Colonic mucosa (tissue), 4 donors: ENCODE results near the gene EHD1. TPM values are rescaled to one million over a fixed set of nuclear protein-coding genes. Genes with fewer than 3 reads are reported as not detected.

Experiments used
- DNase-seq: peaks from one replicate; pipeline ENCODE4 v3.0.0-alpha.2; 2020
- H3K27ac ChIP-seq: fragments of 200-600 bp; one replicate; pipeline ENCODE4 v1.8.0; 2021
- H3K27me3 ChIP-seq: fragments of 200-600 bp; one replicate; pipeline ENCODE4 v1.8.0; 2021
- H3K36me3 ChIP-seq: fragments of 200-600 bp; one replicate; pipeline ENCODE4 v1.8.0; 2021
- H3K4me1 ChIP-seq: fragments of 200-600 bp; one replicate; pipeline ENCODE4 v1.8.0; 2021; ENCODE audit warnings: mild to moderate bottlenecking
- H3K4me3 ChIP-seq: fragments of 200-600 bp; one replicate; pipeline ENCODE4 v1.8.0; 2021
- H3K9ac ChIP-seq, 2 donors: one replicate each; pipeline ENCODE4 v1.7.0; 2013; ENCODE audit warnings: control low read depth in 2 of 2, low read depth in 2 of 2, low read length in 2 of 2
- H3K9me3 ChIP-seq: fragments of 200-600 bp; one replicate; pipeline ENCODE4 v1.8.0; 2021
- intact Hi-C: fragments of 100-400 bp; cut with DNase I; formaldehyde crosslinking; loops from one replicate; pipeline ENCODE4 v1.14.1; 2022
- total RNA-seq, 2 donors: library from RNA; stranded (reverse); fragmentation: NEBNext Ultra II Directional in 1 of 2; extraction: Animal tissue kit (Norgen Biotek cat#: 25700) in 1 of 2; gene quantifications; one replicate each; pipeline ENCODE4 v1.2.1, GENCODE V29; 2021
- TF ChIP-seq, protein P1 (sequence below): fragments of 200-600 bp; IDR thresholded peaks from one replicate; pipeline ENCODE4 v1.8.0; 2022; ENCODE audit warnings: antibody characterized with exemption, mild to moderate bottlenecking
- donor health status: healthy.
- donor health status: DM: no; HTN: no; CAD: no.
- donor health status: DM: no; HTN: no; CAD: no.

The EHD1 gene
- total RNA-seq, 2 donors from 2014 or later: 66.5 to 72.3 TPM

- intact Hi-C loops: no loop called here
- no peaks in the 10 kb centered on the region for H3K4me1 ChIP-seq
- H3K9me3 ChIP-seq: no peaks in the 10 kb centered on the region
- TF ChIP-seq, protein P1, sequence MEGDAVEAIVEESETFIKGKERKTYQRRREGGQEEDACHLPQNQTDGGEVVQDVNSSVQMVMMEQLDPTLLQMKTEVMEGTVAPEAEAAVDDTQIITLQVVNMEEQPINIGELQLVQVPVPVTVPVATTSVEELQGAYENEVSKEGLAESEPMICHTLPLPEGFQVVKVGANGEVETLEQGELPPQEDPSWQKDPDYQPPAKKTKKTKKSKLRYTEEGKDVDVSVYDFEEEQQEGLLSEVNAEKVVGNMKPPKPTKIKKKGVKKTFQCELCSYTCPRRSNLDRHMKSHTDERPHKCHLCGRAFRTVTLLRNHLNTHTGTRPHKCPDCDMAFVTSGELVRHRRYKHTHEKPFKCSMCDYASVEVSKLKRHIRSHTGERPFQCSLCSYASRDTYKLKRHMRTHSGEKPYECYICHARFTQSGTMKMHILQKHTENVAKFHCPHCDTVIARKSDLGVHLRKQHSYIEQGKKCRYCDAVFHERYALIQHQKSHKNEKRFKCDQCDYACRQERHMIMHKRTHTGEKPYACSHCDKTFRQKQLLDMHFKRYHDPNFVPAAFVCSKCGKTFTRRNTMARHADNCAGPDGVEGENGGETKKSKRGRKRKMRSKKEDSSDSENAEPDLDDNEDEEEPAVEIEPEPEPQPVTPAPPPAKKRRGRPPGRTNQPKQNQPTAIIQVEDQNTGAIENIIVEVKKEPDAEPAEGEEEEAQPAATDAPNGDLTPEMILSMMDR: no peak
- peak overlapping the region in 1 of 2 donors; percentile 87 for H3K9ac ChIP-seq
- no peaks in the 10 kb centered on the region for H3K36me3 ChIP-seq
- H3K27me3 ChIP-seq: no peaks in the 10 kb centered on the region
- no peak overlapping the region for H3K4me3 ChIP-seq
- peak overlapping the region; percentile 94 for H3K27ac ChIP-seq
- DNase-seq: no peak
These were observed 9.9 kb upstream of the EHD1 start for GRCh38 chr11:64888406-64888728.

GRCh38 chr11:64887757-64888405 lies 9.5 kb upstream of the EHD1 start:
- intact Hi-C loops: no loop called here
- H3K9ac ChIP-seq: peak overlapping the region in 1 of 2 donors; percentile 87
- H3K4me1 ChIP-seq: no peaks in the 10 kb centered on the region
- H3K27ac ChIP-seq: peak overlapping the region; percentile 94
- H3K36me3 ChIP-seq: no peaks in the 10 kb centered on the region
- peak; percentile 92 for DNase-seq
- H3K4me3 ChIP-seq: no peak overlapping the region
- H3K9me3 ChIP-seq: no peaks in the 10 kb centered on the region
- H3K27me3 ChIP-seq: no peaks in the 10 kb centered on the region
- TF ChIP-seq, protein P1: peak; percentile 99

DNA sequence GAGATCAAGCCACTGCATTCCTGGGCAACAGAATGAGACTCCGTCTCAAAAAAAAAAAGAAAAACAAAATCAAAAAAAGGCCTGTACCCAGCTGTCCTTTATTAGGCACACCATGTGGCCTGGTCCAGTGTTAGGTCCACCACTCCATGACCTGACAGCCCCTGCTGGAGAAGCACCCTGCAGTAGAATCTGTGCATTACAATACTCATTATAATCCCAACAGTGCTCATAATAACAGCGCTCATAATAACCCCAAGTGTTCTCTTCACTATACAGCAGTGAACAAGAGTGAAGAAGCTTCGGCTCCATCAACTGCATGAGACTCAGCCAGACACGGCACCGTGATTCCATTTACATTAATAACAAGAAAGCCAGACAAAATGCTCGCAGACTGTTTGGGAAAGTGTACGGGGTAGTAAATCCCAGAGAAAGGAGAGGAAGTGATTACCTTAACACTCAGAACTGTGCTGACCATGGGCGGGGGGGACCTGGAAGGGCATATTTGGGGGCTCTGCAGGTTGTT lies 8.9 kb upstream of the EHD1 start:
- Histone ChIP-seq H3K4me1 (no peaks in the 10 kb centered on the region), H3K36me3 (no peaks in the 10 kb centered on the region), H3K27ac (peak overlapping the region; percentile 94), H3K4me3 (no peak overlapping the region), H3K9ac (peak overlapping the region in 1 of 2 donors; percentile 87), H3K9me3 (no peaks in the 10 kb centered on the region), H3K27me3 (no peaks in the 10 kb centered on the region)
- intact Hi-C loops: no loop called here
- no peak for DNase-seq
- TF ChIP-seq, protein P1: no peak

GRCh38 chr11:64885367-64886286 lies 7.2 kb upstream of the EHD1 start:
- DNase-seq: peak; percentile 37

GRCh38 chr11:64884019-64884418 lies 5.6 kb upstream of the EHD1 start:
- Histone ChIP-seq H3K27me3 (no peaks in the 10 kb centered on the region), H3K4me1 (peaks cover 6% of the 10 kb centered on the region), H3K4me3 (no peak overlapping the region), H3K36me3 (no peaks in the 10 kb centered on the region), H3K9ac (no peak overlapping the region), H3K9me3 (no peaks in the 10 kb centered on the region), H3K27ac (no peak overlapping the region)
- no peak for DNase-seq
- TF ChIP-seq, protein P1: no peak
- intact Hi-C loops: no loop called here

More at GRCh38 chr11:64885367-64886286, 7.2 kb upstream of the EHD1 start:
- intact Hi-C loops: no loop called here
- H3K9me3 ChIP-seq: no peaks in the 10 kb centered on the region
- peak overlapping the region in 1 of 2 donors; percentile 61 for H3K9ac ChIP-seq
- no peaks in the 10 kb centered on the region for H3K36me3 ChIP-seq
- no peak overlapping the region for H3K4me3 ChIP-seq
- H3K27me3 ChIP-seq: no peaks in the 10 kb centered on the region
- peak overlapping the region; percentile 39 for H3K27ac ChIP-seq
- TF ChIP-seq, protein P1: no peak
- no peaks in the 10 kb centered on the region for H3K4me1 ChIP-seq
